Suppressor macrophage (primary cell): ENCODE measurements around the gene CTRB2.
"Not testable (repeated sequence)": the region's sequence is repeated elsewhere in the genome, so short reads cannot be mapped to it uniquely, and the experiment has no call there.

Source experiments
- DNase-seq, 4 experiments: peaks; one replicate each; pipeline ENCODE4 v3.0.0-alpha.2; 2020 to 2022

CTRB2 gene

DNA sequence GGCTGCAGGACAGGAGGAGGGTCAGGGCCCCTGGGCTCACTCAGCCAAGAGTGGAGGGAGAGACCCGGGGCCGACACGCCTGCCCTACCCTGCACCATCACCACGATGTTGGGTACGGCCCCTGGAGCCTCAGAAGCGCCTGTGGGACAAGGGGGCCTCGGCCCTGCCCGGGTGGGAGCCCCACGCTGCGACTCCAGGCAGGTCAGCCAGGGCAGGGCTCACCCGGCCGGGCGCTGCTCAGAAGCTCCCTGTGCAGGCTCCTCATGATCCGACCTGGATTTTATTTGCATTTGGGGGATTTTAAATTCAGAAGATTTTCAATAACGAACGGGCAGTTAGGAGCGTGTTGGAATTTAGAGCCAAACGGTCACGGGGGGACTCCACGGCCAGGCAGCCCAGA is 2.1 kb downstream of the CTRB2 start:
- not testable (repeated sequence) for DNase-seq

DNA sequence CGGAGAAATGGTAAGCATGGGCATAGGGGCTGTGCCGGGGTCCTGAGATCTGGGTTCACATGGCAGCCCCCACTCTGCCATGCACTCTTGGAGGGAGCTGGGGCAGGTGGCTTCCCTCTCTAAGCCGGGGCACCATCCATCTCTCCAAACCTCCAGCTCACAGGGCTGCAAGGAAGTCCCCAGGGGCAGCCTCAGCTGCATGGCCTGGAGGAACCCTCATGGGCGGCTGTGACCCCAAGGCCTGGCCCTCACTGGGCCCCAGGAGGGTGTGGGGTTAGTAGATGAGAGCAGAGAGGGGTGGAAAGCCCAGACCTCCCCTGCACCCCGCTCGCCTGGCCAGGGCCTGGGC is 2.6 kb downstream of the CTRB2 start:
- no peak for DNase-seq

DNA sequence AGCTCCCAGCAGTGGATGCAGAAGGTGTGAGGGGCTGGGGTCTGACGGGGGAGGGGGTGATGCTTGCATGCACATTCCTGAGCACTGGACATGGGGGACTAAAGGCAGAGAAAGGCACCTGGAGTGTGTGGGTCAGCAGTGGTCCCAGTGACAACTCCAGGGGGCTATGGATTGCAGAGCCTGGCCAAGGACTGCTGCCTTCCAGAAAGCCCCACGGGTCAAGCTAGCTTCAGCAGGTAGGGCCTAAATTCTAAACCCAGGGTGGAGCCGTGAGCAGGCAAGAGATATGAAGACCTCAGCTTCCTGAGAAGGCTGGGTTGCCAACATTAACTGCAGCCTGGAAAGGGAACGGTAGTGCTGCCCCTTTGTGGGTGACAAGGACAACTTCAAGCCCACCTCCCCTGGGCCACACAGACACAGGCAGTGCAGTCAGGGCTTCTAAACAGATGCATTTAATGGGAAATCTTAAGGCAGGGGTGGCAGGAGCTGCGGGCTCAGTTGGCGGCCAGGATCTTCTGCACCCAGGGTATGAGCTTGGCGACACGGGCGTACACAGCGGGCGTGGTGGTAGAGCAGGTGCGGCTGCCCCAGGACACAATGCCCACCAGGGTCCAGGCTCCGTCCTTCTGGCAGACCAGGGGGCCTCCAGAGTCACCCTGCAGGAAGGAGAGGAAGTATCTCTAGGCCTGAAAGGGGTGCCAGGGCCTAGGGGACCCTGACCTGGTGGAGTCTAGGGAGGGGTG is 3.1 kb downstream of the CTRB2 start:
- DNase-seq: no peak

DNA sequence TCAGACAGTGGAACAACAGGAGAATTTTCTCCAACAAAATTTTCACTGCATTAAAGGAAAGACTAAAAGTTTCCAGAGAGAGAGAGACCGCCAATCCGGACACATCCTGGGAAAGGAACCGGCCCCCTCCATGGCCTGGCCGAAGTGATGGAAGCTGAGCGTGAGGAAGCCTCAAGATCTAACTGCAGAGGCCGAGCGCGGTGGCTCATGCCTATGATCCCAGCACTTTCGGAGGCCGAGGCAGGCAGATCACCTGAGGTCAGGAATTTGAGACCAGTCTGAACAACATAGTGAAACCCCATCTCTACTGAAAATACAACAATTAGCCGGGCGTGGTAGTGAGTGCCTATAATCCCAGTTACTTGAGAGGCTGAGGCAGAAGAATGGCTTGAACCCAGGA is 3.9 kb downstream of the CTRB2 start:
- no peak for DNase-seq

DNA sequence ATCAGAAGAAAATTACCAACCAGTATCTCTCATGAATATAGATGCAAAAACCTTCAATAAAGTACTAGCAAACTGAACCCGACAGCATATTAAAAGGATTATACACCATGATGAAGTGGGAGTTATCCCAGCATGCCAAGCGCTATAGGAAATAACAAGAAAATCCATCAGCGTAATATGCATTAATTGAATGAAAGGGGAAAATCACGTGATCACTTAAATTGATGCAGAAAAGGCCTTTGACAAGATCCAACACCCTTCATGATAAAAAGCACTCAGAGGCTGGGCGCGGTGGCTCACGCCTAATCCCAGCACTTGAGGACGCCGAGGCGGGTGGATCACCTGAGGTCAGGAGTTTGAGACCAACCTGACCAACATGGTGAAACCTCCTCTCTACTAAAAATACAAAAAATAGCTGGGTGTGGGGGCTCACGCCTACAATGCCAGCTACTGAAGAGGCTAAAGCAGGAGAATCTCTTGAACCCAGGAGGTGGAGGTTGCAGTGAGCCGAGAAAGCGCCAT is 4.8 kb downstream of the CTRB2 start:
- no peak for DNase-seq

DNA sequence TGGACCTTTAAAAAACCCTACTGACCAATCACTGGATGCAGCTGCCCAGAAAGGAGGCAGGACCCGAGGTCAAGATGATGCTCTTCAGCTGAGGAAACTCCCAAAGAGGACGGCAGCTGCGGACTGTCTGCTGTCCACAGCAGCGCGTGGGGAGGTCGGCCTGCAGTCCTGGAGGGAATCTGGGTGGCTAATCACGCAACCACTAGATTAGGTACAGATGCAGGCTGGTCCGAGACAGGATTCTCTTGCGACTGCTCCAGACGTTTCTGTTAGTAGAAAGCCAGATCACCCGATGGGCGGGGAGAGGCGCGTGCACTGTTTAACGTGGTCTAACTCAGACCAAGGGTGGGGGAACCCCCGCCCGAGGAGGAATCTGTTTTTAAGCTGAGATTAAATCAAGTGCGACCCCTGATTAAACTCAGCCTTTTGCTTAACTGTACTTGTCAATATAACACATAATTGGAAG is 8.8 kb downstream of the CTRB2 start:
- DNase-seq: no peak

DNA sequence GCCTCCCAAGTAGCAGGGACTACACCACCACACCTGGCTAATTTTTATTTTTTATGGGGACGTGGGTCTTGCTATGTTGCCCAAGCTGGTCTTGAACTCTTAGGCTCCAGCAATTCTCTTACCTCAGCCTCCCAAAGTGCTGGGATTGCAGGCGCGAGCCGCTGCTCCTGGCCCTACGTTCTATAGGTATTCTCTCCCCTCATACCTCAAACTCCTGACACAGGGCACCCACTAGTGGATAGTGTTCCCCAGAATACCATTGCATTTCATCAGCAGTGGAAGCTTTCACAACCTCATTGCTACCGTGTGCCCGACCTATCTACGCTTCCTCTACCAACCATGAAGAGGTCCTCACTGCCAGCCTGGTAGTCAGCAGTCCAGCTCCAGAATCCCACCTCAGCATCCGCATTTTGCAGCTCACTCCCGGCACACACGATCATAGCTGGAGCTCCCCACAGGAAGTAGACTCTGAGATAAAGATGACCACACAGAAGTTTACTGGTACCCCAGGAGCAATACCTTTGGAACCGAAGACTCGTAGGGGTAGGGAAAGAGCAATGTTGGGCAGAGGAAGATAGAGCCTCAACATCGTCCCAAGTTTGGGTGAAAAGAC is 9.3 kb downstream of the CTRB2 start:
- no peak for DNase-seq

DNA sequence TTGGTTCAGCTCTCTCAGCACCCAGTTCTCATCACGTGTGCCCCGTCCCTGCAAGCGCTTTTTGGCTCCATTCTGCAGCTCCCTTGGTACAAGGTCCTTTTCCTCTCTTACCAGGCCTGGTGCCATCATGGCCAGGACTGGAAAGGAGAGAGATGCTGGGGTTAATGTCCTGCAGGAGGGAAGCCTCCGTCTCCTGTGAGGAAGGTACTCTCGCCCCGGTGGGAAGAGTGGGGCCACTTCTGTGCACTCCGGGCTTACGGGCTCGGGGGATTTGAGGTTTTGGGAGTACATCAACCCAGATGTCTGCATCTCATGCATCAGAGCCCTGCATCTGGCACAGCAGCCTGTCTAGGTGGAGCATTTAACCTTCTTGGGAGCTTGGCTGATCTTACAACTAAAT is 10.1 kb downstream of the CTRB2 start:
- DNase-seq: no peak

DNA sequence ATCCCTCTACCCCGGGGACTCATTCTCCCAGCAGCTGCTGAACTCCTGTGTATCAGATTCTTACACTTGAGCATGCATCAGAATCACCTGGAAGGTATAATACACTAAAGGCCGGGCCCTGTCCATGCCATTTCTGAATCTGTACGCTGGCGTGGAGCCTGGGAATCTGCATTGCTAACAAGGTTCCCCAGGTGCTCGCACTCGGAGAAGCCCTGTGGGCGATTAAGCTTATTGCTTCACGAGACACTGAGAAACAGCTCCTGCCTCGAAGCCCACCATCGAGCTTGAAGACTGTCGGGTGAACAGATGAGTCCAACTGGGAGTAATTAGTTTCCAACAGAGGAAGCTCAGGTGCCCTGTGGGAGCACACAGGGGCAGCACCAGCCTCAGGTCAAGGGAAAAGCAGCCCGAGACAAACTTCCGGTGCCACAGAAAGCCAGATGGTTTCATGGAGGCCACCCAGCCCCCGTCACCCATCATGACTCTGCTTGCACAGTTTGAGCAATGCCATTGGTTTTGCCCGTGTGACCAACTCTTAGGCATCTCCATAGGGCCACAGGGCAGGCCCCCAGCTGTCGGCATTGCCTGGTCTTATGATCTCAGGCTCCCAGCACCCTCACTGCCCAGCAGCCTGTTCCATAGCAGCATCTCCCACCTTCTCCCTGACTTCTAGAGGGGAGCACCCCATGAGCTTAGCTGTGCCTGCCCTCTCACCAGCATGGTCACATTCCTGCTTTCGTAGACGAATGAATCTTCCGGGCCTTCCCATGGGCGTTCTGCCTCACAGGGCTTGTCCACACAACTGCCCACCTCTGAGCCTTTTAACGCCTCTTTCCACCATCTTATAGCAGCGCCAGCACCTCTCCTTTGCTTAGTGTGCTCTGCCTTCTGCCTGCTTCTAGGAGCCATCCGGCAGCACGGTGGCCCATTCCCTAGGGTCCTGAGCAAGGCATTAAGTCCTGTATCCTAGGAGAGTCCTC is 10.9 kb downstream of the CTRB2 start:
- DNase-seq: no peak

DNA sequence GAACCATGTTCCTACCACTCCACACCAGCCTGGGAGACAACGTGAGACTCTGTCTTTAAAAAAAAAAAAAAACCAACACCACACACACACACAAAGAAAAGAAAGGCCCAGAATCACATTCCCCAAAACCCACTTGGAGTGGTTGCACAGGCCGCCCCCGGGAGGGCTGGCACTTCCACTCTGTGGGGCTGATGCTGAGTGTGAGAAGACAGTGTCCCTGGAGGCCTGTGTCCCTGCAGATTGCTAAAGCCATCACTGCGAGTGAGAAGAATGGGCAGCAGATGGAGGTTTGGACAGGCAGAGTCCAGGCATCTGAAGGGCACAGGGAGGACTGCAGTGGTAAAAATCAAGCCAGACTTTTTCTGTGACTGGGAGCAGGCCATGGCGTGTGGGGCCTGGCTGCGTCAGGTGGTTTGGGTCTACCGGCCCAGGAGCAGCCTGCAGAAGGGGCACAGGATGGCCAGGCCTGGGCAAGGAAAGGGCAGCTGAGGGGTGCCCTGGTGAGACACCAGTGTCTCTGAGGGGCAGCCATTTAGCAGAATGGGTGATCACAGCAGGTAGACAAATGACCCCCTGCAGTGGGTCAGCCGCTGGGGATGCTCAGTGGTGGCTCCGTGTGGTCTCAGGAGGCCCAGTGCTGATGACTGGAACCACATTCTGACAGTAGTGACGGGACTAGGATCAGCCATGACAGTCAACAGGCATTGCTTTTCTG is 13.1 kb downstream of the CTRB2 start:
- DNase-seq: no peak

DNA sequence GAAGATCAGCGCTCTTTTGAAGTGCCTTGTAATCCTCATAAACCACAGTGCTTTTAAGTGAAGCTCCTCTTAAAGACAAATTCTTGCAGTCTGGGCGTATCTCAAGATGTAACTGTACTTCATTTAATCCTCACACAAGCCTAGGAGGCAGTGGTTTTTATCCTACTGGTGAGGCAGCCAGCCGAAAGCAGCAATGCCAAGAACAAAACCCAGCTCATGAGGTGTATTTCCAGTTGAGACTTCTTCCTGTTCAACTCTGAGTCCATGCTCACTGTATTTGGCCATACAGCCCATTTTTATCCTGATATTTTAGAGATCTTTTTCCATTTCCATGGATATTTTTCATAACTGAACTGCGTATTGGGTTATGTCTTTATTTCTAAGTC is 13.7 kb downstream of the CTRB2 start:
- DNase-seq: no peak

DNA sequence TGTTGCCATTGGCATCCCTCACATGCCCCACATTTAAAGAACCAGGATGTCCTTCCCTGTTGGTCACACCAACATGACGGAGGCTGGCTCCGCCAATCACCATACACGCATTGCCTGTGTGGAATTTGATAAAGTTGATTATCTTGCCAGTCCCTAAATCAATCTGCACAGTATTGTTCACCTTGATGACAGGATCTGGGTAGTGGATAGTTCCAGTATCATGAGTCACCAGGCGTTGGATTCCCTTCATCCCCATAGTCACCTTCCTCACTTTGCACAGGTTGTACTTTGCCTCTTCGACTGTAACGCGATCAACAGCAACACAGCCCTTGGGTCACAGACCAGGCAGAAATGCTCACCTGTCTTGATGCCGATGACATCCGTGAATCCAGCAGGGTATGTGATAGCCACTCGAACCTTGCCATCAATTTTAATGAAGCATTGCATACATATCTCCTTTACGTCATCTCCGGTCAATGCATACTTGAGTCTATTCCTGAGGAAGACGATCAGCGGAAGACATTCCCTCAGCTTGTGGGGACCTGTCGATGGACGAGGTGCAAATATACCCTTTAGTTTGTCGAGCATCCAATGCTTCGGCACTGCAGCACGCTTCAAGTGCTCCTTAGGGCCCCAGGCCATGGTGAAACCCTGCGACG is 14.2 kb downstream of the CTRB2 start:
- DNase-seq: no peak

DNA sequence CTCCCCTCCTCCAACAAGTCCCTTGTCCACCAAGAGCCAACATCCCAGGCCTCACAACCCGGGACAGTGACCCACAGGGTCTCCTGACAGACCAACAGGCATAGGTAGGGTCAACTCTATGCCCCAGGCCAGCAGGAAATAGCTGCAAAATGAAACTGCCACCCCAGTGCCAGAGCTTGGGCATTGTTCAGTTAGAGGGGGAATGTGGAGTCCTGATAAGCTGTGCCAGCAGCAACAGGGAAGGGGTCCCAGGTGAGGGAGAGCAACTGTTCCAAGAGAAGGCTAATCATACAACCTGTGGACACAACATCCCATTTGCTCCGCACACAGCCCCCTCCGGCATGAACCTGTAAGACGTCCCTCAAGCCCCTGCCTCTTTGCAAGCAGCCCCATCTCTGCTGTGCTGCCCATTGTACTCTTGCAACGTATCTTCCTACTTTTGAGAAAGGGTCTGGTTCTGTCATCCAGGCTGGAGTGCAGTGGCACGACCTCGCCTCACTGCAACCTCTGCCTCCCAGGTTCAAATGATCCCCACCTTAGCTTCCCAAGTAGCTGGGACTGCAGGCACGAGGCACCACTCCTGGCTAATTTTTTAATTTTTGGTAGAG is 17.2 kb downstream of the CTRB2 start:
- DNase-seq: no peak

DNA sequence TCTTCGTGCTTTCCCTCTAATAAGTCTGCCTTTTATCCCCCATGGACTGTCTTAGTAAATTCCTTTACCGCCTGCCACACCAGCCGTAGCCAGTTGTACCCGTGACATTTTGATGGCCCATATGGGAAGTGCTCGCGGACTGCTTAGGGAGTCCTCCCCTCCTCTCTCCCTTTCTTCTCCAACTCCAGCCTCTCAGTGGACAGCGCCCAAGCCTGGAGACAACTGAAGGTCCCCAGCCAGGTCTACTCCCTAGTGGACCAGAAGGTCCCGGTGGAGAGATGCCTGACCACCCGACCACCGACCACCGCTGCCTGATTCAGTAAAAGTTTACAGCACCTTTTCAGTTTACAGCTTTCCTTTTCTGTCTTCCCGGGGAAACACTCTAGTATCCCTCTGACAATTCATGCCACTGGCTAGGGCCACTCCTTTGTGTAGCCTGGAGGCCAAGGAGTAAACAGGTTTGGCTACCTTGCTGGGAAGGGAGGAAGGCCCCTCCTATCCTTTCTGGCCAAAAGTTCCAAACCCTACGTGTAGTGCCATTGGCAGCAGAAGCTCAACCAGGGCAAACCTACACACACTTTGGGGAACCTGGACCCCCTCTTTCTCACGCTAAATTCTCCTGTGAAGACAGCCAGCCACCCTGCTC is 18.0 kb downstream of the CTRB2 start:
- DNase-seq: no peak

DNA sequence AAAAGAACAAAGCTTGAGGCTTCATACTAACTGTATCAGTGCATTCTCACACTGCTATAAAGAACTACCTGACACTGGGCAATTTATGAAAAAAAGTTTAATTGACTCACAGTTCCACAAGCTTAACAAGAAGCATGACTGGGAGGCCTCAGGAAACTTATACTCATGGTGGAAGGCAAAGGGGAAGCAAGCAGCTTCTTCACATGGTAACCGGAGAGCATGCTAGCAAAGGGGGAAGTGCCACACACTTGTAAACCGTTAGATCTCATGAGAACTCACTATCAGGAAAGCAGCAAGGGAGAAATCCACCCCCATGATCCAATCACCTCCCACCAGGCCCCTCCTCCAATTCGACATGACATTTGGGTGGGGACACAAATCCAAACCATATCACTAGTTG is 25.3 kb downstream of the CTRB2 start:
- DNase-seq: peak; percentile 13 to 49 (median 37)

DNA sequence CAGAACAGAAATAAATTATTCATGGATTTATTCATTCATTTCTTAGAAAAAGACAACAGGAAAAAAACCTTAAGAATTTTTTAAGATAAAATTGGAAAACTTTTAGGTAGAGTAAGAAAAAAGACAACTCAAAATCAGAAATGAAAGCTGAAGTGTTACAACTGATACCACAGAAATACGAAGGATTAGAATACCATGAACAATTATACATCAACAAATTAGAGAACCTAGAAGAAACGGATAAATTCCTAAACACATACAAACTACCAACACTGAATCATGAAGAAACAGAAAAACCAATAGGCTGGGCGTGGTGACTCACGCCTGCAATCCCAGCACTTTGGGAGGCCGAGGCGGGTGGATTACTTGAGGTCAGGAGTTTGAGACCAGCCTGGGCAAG is 27.8 kb downstream of the CTRB2 start:
- DNase-seq: no peak

DNA sequence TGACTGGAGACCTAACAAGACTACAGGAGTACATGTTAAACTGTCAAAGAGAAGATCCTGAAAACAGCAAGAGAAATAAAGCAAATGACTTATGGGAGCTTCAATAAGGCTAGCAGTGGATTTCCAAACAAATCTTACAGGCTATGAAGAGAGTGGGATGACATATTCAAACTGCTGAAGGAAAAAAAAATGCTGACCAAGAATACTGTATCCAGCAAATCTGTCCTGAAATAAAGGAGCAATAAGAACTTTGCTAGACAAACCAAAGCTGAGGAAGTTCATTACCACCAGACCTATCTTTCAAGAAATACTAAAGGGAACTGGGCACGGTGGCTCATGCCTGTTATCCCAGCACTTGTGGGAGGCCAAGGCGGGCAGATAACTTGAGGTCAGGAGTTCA is 30.0 kb downstream of the CTRB2 start:
- DNase-seq: no peak

DNA sequence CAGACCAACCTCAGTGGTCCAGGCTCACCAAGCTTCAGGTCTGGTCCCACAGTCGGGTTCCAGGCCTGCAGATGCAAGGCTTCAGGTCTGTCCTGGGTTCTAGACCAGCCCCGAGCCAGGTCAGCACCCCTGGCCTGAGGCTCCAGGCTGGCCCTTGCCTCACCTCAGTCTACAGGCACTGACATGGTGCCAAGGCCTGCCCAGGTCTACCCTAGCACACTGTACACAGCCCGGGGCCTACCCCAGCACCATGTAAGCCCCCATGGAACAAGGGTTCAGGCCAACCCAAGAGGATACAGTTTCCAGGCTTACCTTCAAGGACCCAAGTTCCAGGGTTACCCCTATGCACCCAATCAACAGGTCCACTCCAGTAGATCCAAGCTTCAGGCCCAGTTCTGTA is 31.9 kb downstream of the CTRB2 start:
- no peak for DNase-seq

DNA sequence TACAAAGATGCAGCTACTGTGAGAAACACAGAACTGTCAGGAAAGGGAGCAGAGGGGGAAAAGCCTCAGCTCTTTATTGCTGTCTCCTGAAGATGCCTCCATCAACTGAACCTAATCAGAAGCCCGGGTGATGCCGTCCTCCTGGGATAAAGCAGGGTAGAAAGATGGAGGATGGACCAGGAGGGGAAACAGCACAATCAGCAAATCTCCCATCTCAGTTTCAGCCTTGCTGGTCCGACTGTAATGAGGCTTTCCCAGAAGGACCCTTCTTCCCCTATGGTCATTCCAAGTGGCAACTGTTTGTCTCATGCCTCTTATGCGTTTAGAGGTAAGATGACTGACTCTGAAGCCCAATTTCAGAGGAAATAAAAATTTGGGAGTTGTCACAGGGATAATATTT is 34.4 kb downstream of the CTRB2 start:
- no peak for DNase-seq

DNA sequence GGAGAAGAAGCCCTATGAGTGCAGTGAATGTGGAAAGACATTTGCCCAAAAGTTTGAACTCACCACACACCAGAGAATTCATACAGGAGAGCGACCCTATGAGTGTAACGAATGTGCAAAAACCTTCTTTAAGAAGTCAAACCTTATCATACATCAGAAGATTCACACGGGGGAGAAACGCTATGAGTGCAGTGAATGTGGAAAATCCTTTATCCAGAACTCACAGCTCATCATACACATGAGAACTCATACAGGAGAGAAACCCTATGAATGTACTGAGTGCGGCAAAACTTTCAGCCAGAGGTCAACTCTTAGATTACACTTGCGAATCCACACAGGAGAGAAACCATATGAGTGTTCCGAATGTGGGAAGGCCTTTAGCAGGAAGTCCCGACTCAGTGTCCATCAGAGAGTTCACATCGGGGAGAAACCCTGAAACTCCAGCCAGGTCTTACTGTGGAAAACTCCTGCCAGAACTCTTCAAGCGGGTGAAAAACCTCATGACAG is 37.0 kb downstream of the CTRB2 start:
- DNase-seq: no peak

DNA sequence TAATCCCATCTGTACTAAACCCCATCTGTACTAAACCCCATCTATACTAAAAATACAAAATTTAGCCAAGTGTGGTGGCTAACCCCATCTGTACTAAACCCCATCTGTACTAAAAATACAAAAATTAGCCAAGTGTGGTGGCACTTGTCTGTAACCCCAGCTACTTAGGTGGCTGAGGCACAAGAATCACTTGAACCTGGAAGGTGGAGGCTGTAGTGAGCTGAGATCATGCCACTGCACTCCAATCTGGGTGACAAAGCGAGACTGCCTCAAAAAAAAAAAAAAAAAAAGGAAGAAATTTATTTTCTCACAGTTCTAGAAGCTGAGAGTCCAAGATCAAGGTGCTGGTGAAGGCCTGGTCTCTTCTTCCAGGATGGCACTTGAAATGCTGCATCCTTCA is 46.6 kb downstream of the CTRB2 start:
- no peak for DNase-seq
